Measurements from ENCODE around the gene SQSTM1.

- TF ChIP-seq POLR2A (IDR thresholded peaks at IDR 0.05) (no peak), POLR2AphosphoS5 (IDR thresholded peaks at IDR 0.05) (peak in 2 of 3 donors; percentile 19 to 37)
- TF ChIP-seq, protein P1, sequence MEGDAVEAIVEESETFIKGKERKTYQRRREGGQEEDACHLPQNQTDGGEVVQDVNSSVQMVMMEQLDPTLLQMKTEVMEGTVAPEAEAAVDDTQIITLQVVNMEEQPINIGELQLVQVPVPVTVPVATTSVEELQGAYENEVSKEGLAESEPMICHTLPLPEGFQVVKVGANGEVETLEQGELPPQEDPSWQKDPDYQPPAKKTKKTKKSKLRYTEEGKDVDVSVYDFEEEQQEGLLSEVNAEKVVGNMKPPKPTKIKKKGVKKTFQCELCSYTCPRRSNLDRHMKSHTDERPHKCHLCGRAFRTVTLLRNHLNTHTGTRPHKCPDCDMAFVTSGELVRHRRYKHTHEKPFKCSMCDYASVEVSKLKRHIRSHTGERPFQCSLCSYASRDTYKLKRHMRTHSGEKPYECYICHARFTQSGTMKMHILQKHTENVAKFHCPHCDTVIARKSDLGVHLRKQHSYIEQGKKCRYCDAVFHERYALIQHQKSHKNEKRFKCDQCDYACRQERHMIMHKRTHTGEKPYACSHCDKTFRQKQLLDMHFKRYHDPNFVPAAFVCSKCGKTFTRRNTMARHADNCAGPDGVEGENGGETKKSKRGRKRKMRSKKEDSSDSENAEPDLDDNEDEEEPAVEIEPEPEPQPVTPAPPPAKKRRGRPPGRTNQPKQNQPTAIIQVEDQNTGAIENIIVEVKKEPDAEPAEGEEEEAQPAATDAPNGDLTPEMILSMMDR (IDR thresholded peaks at IDR 0.05 in 8 of 11, conservative IDR thresholded peaks at IDR 0.05 in 3 of 11) = no peak
Observed at GRCh38 chr5:179825655-179826182, 5.0 kb downstream of the SQSTM1 start.

All from spleen (tissue), 7 donors.